NCI-H1694 treated with DMSO at 0.1 percent for 48 hours (cell line): ENCODE data around the gene CLDN9.

Source experiments
- DNase-seq: peaks from one replicate; lab custom pipeline; 2025; lab: John Stamatoyannopoulos, UW

The CLDN9 gene

GRCh38 chr16:3019594-3020246 lies 7.0 kb downstream of the CLDN9 start:
- no peak for DNase-seq

DNA sequence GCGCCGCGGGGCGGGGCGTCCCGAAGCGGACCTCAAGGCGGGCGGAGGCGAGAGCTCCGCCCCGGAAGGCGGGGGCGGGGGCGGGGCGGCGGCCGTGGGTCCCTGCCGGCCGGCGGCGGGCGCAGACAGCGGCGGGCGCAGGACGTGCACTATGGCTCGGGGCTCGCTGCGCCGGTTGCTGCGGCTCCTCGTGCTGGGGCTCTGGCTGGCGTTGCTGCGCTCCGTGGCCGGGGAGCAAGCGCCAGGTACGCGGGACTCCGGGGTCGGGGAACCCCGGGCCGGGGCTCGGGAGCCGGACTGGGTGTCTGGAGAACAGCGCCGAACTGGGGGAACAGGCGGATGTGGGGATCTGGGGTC lies 7.5 kb downstream of the CLDN9 start, which contains the start of gene TNFRSF12A:
Gene TNFRSF12A (plus strand): TSS at position 122 of the 357 bp plus-strand sequence. CDS start 30 bp downstream, at position 152.
- peak; percentile 28 for DNase-seq

DNA sequence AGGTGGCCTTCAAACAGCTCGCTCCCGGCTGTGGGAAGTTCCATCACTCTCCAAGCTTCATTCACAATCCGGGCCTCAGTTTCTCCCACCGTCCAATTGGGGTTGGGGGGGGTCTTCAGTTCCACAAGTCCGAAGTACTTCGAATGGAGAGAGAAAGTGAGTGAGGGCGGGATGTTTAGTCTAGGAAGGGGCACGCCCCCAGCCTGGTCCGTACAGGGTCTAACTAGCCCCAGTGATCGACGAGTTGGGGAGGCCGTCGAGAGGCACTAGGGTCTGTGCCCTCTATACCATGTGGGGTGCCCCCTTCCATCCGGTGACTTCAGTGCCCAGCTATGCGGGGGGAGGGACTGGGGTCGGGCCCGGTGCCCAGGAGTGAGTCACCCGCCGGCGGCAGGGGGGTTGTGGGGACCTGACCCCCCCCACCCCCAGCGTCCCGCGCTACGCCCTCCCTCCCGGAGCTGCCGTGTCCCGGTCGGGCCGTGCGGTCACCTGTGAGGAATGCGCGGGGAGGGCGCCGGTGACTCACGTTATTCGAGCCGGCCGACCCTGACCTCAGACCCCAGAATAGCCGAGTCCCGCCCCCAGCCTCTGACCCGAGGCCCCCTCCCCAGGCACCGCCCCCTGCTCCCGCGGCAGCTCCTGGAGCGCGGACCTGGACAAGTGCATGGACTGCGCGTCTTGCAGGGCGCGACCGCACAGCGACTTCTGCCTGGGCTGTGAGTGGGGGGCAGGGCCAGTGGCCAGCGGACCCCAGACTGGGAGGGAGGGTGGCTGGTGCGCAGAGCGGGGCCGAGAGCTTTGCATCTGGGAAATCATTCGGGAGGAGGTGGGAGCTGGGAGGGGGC lies 8.1 kb downstream of the CLDN9 start:
- no peak for DNase-seq

DNA sequence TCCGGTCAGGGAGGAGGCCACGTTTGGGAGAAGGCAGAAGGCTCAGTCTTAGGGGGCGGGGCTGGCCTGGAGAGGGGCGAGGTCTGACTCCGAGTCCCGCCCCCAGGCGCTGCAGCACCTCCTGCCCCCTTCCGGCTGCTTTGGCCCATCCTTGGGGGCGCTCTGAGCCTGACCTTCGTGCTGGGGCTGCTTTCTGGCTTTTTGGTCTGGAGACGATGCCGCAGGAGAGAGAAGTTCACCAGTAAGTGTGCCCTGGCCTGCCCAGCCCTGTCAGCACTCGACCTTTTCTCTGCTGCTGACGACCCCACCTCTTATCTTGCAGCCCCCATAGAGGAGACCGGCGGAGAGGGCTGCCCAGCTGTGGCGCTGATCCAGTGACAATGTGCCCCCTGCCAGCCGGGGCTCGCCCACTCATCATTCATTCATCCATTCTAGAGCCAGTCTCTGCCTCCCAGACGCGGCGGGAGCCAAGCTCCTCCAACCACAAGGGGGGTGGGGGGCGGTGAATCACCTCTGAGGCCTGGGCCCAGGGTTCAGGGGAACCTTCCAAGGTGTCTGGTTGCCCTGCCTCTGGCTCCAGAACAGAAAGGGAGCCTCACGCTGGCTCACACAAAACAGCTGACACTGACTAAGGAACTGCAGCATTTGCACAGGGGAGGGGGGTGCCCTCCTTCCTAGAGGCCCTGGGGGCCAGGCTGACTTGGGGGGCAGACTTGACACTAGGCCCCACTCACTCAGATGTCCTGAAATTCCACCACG lies 8.9 kb downstream of the CLDN9 start:
- no peak for DNase-seq

DNA sequence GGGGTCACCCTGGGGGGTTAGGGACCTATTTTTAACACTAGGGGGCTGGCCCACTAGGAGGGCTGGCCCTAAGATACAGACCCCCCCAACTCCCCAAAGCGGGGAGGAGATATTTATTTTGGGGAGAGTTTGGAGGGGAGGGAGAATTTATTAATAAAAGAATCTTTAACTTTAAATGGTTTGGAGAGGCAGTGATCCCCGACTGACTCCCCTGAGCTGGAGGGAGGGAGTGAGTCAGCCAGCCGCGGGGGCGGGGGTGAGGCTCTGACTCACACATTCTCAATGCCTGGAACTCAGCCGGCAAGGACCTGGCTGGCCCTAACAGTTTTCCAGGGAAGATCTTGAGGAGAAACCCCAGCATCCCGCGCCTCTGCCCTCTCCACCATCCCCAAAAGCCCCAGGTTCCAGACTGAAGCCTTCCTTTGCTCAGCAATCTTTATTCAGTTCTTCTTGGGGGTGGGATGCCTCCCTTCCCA lies 9.5 kb downstream of the CLDN9 start:
- no peak for DNase-seq

DNA sequence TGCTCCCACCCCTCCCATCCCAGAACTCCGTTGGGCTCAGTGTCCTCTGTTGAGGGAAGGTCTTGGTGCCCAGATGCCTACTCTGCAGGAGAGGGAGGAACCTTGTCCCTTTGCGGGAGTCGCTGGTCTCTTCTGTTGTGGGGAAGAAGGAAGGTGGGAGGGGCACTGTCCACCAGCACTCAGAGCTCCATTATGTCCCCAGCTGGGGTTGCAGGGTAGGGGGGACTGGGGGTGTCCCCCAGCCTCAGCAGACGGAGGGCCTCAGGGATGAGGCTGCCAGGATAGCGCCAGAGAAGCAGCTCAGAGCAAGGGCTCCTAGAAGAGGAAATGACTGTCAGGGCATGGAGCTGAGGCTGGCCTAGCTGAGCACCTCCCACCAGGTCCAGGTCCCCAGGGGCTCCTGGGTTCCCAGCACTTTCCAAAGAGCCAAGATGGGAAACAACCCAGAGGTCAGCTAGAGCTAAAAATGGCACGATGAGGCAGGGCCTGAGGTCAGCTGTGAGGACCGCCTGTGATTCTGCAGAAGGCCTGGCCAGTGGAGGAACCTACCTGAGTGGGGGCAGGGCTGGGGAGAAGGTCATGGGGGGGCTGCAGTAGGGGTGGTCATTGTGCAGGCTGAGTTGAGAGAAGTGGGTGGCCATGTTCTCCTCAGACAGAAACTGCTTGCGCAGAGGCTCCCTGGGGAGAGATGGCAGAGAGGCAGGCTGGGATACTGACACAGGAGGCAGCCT lies 10.1 kb downstream of the CLDN9 start:
- no peak for DNase-seq

DNA sequence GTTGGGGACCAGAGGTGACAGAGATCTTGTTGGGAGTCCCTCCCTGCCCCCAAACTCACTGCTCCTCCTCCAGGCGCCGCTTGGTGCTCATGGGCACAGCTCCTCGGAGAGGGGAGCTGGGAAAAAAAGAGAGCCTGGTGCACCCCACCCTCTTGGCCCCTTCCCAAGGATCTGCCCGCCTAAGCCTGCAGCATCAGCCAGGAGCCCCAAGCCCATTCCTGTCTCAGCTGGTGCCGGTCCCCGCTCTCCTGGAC lies 10.6 kb downstream of the CLDN9 start:
- DNase-seq: peak; percentile 12

- peak; percentile 89 for DNase-seq
Measured at GRCh38 chr16:3023669-3024478, 11.2 kb downstream of the CLDN9 start, which contains the start of the genes HCFC1R1 and THOC6. Gene HCFC1R1, minus strand, starts transcription at chr16:3023942. Its CDS starts 1 bp downstream, at chr16:3023941. Gene THOC6, plus strand, starts transcription at chr16:3024035. Its CDS starts 292 bp downstream, at chr16:3024327.

DNA sequence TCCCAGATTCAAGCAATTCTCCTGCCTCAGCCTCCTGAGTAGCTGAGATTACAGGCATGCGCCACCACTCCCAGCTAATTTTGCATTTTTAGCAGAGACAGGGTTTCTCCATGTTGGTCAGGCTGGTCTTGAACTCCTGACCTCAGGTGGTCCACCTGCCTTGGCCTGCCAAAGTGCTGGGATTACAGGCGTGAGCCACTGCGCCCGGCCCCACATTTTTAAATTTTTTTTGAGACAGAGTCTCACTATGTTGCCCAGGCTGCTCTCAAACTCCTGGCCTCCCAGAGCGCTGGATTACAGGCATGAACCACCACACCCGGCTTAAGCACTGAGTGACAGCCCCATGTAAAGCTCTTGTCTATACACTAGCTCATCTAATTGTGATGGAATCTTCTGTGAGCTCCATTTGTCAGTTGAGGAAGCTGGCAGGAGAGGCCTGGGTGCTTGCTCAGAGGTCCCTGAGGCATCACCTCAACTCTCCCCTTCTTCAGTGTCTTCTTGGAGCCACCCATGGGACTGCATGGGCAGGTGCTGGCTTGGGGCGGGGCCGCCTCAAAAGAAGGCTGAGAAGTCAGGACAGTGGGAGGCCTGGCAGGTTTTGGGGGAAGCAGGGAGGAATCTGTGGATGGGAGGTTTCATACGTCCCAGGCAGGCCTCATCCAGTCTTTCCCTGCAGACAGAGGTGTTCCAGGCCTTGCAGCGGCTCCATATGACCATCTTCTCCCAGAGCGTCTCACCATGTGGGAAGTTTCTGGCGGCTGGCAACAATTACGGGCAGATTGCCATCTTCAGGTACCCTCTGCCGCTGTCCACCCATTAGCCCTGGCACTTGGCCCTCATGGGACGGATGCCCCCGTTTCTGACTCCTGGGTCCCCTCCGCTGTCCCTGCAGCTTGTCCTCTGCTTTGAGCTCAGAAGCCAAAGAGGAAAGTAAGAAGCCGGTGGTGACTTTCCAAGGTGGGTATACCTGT lies 12.6 kb downstream of the CLDN9 start:
- no peak for DNase-seq

DNA sequence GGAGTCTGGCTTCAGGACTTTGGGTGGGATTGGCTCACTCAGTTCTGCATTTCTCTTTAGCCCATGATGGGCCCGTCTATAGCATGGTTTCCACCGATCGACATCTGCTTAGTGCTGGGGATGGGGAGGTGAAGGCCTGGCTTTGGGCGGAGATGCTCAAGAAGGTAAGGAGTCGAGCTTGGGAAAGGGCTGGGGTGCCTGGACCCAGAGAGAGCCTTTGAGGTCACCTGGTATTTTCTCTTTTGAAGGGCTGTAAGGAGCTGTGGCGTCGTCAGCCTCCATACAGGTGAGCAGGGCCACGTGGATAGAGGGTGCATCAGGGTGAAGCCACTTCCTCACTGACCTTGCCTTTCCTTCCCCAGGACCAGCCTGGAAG lies 13.3 kb downstream of the CLDN9 start:
- DNase-seq: no peak

DNA sequence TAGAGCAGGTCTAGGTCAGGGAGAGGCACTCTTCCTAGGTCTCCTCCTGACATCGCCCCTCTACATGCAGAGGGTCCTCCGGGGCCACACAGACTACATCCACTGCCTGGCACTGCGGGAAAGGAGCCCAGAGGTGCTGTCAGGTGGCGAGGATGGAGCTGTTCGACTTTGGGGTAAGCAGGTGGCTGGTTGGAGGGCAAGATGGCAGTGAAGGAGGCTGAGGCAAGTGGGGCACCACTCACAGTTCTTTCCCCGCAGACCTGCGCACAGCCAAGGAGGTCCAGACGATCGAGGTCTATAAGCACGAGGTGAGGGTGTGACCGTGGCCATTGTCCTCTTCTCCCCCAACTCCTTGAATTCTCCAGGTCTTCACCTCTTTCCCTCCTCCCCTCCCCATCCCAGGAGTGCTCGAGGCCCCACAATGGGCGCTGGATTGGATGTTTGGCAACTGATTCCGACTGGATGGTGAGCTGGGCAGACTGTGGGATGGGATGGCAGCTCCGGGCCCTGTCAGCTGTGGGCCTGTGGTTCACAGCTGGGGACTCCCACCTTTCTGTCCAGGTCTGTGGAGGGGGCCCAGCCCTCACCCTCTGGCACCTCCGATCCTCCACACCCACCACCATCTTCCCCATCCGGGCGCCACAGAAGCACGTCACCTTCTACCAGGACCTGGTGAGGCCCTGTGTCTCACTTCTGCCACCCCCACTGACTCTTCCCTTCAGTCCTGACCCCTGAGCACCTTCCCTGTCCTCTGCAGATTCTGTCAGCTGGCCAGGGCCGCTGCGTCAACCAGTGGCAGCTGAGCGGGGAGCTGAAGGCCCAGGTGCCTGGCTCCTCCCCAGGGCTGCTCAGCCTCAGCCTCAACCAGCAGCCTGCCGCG lies 14.1 kb downstream of the CLDN9 start:
- DNase-seq: no peak

- no peak for DNase-seq
Measured at GRCh38 chr16:3027489-3027795, 14.7 kb downstream of the CLDN9 start.

DNA sequence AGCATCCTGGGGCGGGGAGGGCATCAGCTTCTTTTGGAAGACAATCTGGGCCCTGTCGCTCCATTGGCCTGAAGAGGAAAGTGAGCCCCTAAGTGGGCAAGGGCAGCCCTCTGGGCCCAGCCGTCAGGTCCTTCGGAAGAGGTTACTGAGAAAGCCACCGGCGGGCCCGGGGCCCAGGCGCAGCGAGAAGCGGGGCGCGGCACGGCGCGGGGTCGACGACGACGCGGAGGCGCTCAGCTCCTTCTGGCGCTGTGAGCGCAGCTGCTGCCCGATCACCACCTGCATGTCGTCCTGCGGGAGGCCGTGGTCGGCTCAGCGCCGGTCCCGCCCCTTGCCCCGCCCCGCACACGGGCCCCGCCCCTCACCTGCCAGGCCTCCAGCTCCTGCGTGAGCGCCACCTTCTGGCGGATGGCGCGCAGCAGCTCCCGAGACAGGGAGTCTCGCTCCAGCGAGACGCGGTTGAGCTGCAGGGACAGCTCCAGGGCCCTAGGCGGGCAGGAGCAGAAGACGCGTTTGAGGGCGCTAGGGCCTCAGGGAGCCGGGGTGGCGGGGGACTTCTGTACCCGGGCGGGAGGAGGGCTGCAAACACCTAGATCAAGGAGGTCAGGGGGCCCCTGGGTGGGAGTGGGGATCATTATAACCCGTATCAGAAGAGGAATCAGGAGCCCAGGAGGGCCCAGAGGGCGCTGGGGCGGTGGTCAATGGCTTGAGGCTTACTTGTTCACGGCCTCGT lies 15.4 kb downstream of the CLDN9 start:
- DNase-seq: peak; percentile 43

DNA sequence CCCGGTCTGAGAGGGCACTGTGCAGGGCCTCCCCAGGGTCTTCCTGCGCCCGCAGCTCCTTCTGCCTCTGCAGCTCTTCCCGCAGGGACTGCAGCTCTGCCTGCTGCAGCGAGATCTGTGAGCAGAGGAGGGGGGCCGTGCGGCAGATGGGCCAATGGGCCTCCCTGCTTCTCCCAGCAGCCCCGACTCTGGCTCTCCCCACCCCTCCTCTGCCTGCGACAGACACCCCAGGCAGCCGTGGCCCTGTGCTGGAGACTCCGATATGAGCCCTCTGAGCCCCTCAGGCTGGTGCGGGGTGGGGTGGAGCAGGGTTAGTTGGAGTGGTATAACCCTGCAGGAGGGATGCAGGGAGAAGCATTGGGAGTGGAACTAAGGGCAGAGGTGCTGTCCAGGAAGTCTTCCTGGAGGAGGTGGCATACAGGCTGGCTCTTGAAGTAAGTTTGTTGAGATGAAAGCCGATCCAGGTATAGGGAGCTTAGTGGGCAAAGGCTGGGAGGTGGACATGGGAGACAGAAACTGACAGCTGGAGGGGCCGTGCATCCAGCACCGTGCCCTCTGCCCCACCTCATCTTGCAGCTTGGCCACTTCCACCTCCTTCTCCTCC lies 16.1 kb downstream of the CLDN9 start:
- no peak for DNase-seq

DNA sequence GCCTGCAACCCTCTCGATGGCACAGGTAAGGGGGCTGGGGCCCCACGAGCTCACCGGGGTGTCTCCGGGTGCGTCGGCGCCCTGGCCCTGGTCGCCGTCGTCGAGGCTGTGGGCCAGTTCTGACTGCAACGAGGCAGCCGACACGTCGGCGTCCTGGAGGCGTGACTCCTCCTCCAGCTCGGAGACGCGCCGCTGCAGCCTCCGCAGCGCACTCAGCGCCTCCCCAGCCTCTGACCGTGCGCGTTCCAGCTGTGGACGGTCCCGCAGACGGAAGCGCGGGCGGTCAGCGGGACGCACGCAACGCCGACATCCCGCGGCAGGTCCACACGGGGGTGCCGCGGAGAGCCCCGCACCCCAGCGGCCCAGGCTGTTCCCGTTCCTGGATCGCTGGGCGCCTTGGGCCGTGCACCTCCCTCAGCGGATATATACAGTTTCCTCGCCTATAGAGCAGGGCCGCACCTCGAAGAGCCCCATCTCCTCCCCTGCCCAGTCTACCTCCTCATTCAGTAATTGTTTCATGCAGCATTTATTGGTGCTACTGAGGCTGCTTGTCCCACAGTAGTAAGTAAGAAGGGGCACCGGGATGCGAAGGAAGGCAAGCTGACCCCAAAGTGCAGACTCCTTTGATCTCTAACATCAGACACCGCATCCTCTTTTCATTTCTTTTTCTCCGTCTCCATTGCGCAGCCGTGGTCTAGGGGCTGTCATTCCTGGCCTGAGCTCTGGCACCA lies 16.9 kb downstream of the CLDN9 start:
- DNase-seq: no peak

DNA sequence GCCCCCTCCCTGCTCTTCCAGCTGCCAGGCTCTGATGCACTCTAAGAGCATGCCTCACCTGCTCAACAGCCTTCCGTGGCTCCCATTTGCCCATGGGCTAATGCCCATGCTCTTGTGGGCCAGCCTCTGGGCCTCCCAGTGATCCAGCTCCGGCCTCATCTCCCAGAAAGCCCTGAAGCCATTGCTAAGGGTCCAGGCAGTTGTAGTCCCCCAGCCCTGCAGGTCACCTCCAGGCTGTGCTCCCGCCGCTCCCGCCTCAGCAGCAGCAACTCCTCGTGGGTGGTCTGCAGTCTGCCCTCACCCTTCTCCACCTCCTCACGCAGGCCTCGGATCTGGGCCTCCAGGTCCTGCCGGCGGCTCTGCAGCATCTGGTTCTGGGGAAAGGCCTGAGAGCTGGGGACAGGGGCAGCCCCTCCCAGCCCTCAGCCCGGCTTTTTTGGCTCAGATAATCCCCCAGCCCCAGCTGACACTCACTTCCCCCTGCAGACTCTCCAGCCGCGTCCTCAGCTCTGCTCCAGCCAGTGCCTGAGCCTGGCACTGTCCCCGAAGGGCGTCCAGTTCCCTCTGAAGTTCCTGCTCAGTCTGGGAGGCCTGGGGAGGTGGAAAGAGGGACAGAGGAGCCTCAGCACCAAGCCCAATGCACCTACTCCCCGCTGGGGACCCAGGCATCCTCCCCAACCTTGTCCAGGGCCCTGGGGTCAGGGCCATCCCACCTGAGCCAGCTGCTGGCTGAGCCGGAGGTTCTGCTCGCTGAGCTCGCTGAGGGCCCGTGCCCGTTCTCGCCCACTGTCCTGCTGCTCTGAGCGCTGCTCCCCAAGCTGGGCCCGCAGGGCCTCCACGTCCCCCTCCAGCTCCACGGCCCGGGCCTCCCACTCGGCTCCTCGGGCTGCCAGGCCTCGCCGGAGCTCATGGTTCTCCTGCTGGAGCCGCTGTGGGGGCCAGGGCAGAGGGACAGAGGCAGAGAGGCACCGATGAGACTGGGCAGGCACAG lies 17.8 kb downstream of the CLDN9 start:
- no peak for DNase-seq
